ENCODE measurements around the gene SLC25A10. TPM values are rescaled to one million over a fixed set of nuclear protein-coding genes. Genes with fewer than 3 reads are reported as not detected.
A peak's percentile ranks its signal among the peaks of the same experiment; 100 is the strongest.

The SLC25A10 gene
- total and polyA plus RNA-seq, 4 donors: 4.3 to 21.5 (median 17.0) TPM

GRCh38 chr17:81734405-81735263 is 22.6 kb downstream of the SLC25A10 start:
- Histone ChIP-seq H3K27me3 (ENCODE audit: control insufficient read depth in 3 of 3, insufficient read depth in 3 of 3, low read length in 2 of 3) (no peaks in the 10 kb centered on the region), H3K9ac (ENCODE audit: insufficient read depth in 1 of 2, low read length in 2 of 2) (no peak overlapping the region), H3K36me3 (ENCODE audit: control insufficient read depth in 4 of 4, insufficient read depth in 4 of 4, low read length in 4 of 4) (no peaks in the 10 kb centered on the region), H3K4me1 (ENCODE audit: control insufficient read depth in 5 of 5, insufficient read depth in 5 of 5, low read length in 5 of 5) (peaks cover 0 to 6% (median 4%) of the 10 kb centered on the region in 5 donors), H3K27ac (ENCODE audit: low read depth in 1 of 2, low read length in 1 of 2) (no peak overlapping the region), H3K4me3 (no peak overlapping the region), H3K9me3 (ENCODE audit: control insufficient read depth in 4 of 4, insufficient read depth in 3 of 4, low read length in 3 of 4) (no peaks in the 10 kb centered on the region)
- DNase-seq: no peak
- 79 to 87% methylated on average over 35 of the region's 35 CpGs for WGBS, 2 donors
- TF ChIP-seq, protein P1, sequence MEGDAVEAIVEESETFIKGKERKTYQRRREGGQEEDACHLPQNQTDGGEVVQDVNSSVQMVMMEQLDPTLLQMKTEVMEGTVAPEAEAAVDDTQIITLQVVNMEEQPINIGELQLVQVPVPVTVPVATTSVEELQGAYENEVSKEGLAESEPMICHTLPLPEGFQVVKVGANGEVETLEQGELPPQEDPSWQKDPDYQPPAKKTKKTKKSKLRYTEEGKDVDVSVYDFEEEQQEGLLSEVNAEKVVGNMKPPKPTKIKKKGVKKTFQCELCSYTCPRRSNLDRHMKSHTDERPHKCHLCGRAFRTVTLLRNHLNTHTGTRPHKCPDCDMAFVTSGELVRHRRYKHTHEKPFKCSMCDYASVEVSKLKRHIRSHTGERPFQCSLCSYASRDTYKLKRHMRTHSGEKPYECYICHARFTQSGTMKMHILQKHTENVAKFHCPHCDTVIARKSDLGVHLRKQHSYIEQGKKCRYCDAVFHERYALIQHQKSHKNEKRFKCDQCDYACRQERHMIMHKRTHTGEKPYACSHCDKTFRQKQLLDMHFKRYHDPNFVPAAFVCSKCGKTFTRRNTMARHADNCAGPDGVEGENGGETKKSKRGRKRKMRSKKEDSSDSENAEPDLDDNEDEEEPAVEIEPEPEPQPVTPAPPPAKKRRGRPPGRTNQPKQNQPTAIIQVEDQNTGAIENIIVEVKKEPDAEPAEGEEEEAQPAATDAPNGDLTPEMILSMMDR (IDR thresholded peaks at IDR 0.05; ENCODE audit: control extremely low read depth, extremely low read depth): no peak
- no peak for ATAC-seq (ENCODE audit: insufficient read depth, low FRiP score)

- Histone ChIP-seq H3K9me3 (ENCODE audit: control insufficient read depth in 4 of 4, insufficient read depth in 3 of 4, low read length in 3 of 4) (no peaks in the 10 kb centered on the region), H3K9ac (ENCODE audit: insufficient read depth in 1 of 2, low read length in 2 of 2) (no peak overlapping the region), H3K4me1 (ENCODE audit: control insufficient read depth in 5 of 5, insufficient read depth in 5 of 5, low read length in 5 of 5) (peaks cover 0 to 6% (median 4%) of the 10 kb centered on the region in 5 donors), H3K27me3 (ENCODE audit: control insufficient read depth in 3 of 3, insufficient read depth in 3 of 3, low read length in 2 of 3) (no peaks in the 10 kb centered on the region), H3K36me3 (ENCODE audit: control insufficient read depth in 4 of 4, insufficient read depth in 4 of 4, low read length in 4 of 4) (no peaks in the 10 kb centered on the region), H3K27ac (ENCODE audit: low read depth in 1 of 2, low read length in 1 of 2) (peak overlapping the region in 1 of 2 donors; percentile 32), H3K4me3 (no peak overlapping the region)
- ATAC-seq (ENCODE audit: insufficient read depth, low FRiP score) (peak; percentile 49), DNase-seq (no peak)
- TF ChIP-seq, protein P1 (IDR thresholded peaks at IDR 0.05; ENCODE audit: control extremely low read depth, extremely low read depth): no peak
- 26 to 29% methylated on average over 30 of the region's 30 CpGs for WGBS, 2 donors
Observed at GRCh38 chr17:81735264-81736102, 23.4 kb downstream of the SLC25A10 start.

GRCh38 chr17:81737947-81738800 is 26.1 kb downstream of the SLC25A10 start:
- H3K36me3 ChIP-seq (ENCODE audit: control insufficient read depth in 4 of 4, insufficient read depth in 4 of 4, low read length in 4 of 4): no peaks in the 10 kb centered on the region
- no peak for ATAC-seq (ENCODE audit: insufficient read depth, low FRiP score)
- peaks cover 0 to 6% (median 0%) of the 10 kb centered on the region in 5 donors for H3K4me1 ChIP-seq (ENCODE audit: control insufficient read depth in 5 of 5, insufficient read depth in 5 of 5, low read length in 5 of 5)
- no peak for DNase-seq
- no peak overlapping the region for H3K9ac ChIP-seq (ENCODE audit: insufficient read depth in 1 of 2, low read length in 2 of 2)
- peaks cover 0 to 4% (median 0%) of the 10 kb centered on the region in 3 donors for H3K27me3 ChIP-seq (ENCODE audit: control insufficient read depth in 3 of 3, insufficient read depth in 3 of 3, low read length in 2 of 3)
- no peak overlapping the region for H3K27ac ChIP-seq (ENCODE audit: low read depth in 1 of 2, low read length in 1 of 2)
- no peaks in the 10 kb centered on the region for H3K9me3 ChIP-seq (ENCODE audit: control insufficient read depth in 4 of 4, insufficient read depth in 3 of 4, low read length in 3 of 4)
- 92 to 95% methylated on average over 31 of the region's 31 CpGs for WGBS, 2 donors
- TF ChIP-seq, protein P1 (IDR thresholded peaks at IDR 0.05; ENCODE audit: control extremely low read depth, extremely low read depth): no peak
- no peak overlapping the region for H3K4me3 ChIP-seq

Data from lung (tissue), 12 donors.